Lower leg skin (tissue), 3 donors: ENCODE results near the gene CDK3.

ENCODE experiments used
- POLR2A ChIP-seq, 2 donors: fragments of 450-650 bp; IDR thresholded peaks; one replicate each; pipeline ENCODE4 v1.6.1; 2016 to 2017; ENCODE audit warnings: antibody characterized with exemption in 2 of 2, mild to moderate bottlenecking in 1 of 2, moderate library complexity in 1 of 2
- TF ChIP-seq, protein P1 (sequence below), 3 donors: fragments of 450-650 bp; IDR thresholded peaks; one replicate each; pipeline ENCODE4 v1.5.1; 2016; ENCODE audit warnings: antibody characterized with exemption in 3 of 3, mild to moderate bottlenecking in 3 of 3, moderate library complexity in 2 of 3

DNA sequence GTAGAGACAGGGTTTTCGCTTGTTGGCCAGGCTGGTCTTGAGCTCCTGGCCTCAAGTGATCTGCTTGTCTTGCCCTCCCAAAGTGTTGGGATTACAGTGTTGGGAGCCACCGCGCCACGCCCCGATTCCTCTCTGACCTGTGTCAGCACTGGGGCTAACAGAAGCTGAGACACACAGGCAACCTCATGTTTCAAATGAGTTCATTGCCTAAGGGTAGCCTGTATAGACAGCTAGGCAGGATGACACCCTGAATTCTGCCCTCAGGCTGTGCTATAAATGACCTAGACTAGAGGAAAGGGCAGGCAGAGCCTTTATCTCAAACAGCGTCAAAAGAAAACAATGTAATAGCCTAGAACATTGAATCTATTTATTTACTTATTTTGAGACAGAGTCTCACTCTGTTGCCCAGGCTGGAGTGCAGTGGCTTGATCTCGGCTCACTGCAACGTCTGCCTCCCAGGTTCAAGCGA lies 2.3 kb upstream of the CDK3 start:
- TF ChIP-seq, protein P1, sequence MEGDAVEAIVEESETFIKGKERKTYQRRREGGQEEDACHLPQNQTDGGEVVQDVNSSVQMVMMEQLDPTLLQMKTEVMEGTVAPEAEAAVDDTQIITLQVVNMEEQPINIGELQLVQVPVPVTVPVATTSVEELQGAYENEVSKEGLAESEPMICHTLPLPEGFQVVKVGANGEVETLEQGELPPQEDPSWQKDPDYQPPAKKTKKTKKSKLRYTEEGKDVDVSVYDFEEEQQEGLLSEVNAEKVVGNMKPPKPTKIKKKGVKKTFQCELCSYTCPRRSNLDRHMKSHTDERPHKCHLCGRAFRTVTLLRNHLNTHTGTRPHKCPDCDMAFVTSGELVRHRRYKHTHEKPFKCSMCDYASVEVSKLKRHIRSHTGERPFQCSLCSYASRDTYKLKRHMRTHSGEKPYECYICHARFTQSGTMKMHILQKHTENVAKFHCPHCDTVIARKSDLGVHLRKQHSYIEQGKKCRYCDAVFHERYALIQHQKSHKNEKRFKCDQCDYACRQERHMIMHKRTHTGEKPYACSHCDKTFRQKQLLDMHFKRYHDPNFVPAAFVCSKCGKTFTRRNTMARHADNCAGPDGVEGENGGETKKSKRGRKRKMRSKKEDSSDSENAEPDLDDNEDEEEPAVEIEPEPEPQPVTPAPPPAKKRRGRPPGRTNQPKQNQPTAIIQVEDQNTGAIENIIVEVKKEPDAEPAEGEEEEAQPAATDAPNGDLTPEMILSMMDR (IDR thresholded peaks at IDR 0.05) = no peak
- TF ChIP-seq POLR2A (IDR thresholded peaks at IDR 0.05) = no peak
